HepG2 (cell line): Measurements from ENCODE around the gene BUD23. TPM values are rescaled to one million over a fixed set of nuclear protein-coding genes. Genes with fewer than 3 reads are reported as not detected.

Source experiments
- BCL6 ChIP-seq: IDR thresholded peaks from 2 replicates; pipeline ENCODE4 v1.6.1; 2016; ENCODE audit warnings: missing genetic modification reagents, missing compliant biosample characterization
- BRF2 ChIP-seq: sonication (generic); formaldehyde crosslinking; IDR thresholded peaks from 2 replicates; pipeline ENCODE4 v1.8.1; 2022; ENCODE audit warnings: mild to moderate bottlenecking, missing genetic modification reagents
- HNF1B ChIP-seq: sonication (generic); formaldehyde crosslinking; IDR thresholded peaks from 2 replicates; pipeline ENCODE4 v1.5.1; 2020; ENCODE audit warnings: mild to moderate bottlenecking, moderate library complexity, missing genetic modification reagents
- MATR3 ChIP-seq: sonication (generic); formaldehyde crosslinking; IDR thresholded peaks from 2 replicates; pipeline ENCODE4 v1.4.0; 2020; ENCODE audit warnings: missing genetic modification reagents
- MXD4 ChIP-seq: IDR thresholded peaks from 2 replicates; pipeline ENCODE4 v1.6.1; 2016; ENCODE audit warnings: mild to moderate bottlenecking, missing biosample characterization, missing genetic modification reagents
- NBN ChIP-seq: fragments of 450-650 bp; conservative IDR thresholded peaks from 2 replicates; pipeline ENCODE4 v1.6.1; 2017
- NR2F6 ChIP-seq, 2 experiments: IDR thresholded peaks; 2 replicates each; pipeline ENCODE4 v1.6.1; 2016; ENCODE audit warnings: antibody characterized with exemption in 1 of 2, mild to moderate bottlenecking in 1 of 2
- SRSF4 ChIP-seq: fragments of 200-400 bp; formaldehyde crosslinking; IDR thresholded peaks from one replicate; pipeline ENCODE4 v1.6.1; 2018; ENCODE audit warnings: mild to moderate bottlenecking, low read depth, low read length, moderate library complexity; ENCODE audit not compliant: poor library complexity, severe bottlenecking
- TEF ChIP-seq: sonication (generic); formaldehyde crosslinking; IDR thresholded peaks from 2 replicates; pipeline ENCODE4 v1.5.0; 2020; ENCODE audit warnings: missing genetic modification reagents
- UBTF ChIP-seq: sonication (generic); formaldehyde crosslinking; IDR thresholded peaks from 2 replicates; pipeline ENCODE4 v1.4.0; 2020; ENCODE audit warnings: mild to moderate bottlenecking, missing genetic modification reagents
- ZKSCAN1 ChIP-seq: fragments of 150-350 bp; IDR thresholded peaks from 2 replicates; pipeline ENCODE4 v1.6.1; 2014; ENCODE audit warnings: low read length
- ZMAT5 ChIP-seq: sonication (generic); formaldehyde crosslinking; IDR thresholded peaks from 2 replicates; pipeline ENCODE4 v1.5.0; 2020; ENCODE audit warnings: mild to moderate bottlenecking, low read depth, missing genetic modification reagents, borderline replicate concordance
- ZNF207 ChIP-seq: fragments of 450-650 bp; IDR thresholded peaks from 2 replicates; pipeline ENCODE4 v1.6.1; 2016; ENCODE audit warnings: antibody characterized with exemption, borderline replicate concordance
- ZNF318 ChIP-seq: sonication (generic); formaldehyde crosslinking; IDR thresholded peaks from 2 replicates; pipeline ENCODE4 v1.4.0; 2020; ENCODE audit warnings: mild to moderate bottlenecking, missing genetic modification reagents
- ZNF550 ChIP-seq: sonication (generic); formaldehyde crosslinking; IDR thresholded peaks from 2 replicates; pipeline ENCODE4 v1.4.0; 2020; ENCODE audit warnings: mild to moderate bottlenecking, missing genetic modification reagents, borderline replicate concordance
- ZNF672 ChIP-seq: sonication (generic); formaldehyde crosslinking; IDR thresholded peaks from 2 replicates; pipeline ENCODE4 v1.8.1; 2022; ENCODE audit warnings: missing genetic modification reagents
- polyA plus RNA-seq, 8 experiments: library from polyadenylated mRNA; depleted of rRNA in 3 of 8; stranded (reverse) in 7 of 8; unstranded in 1 of 8; fragments of >200 nt; fragmentation: Illumina TruSeq in 4 of 8; extraction: Trizol in 4 of 8; gene quantifications; 2 replicates each; pipeline versions ENCODE4 v1.2.1 to v1.2.3, GENCODE V29; 2011 to 2016; ENCODE audit warnings: low read depth in 4 of 8, missing spikeins in 1 of 8, mixed read lengths in 1 of 8; ENCODE audit not compliant: insufficient read depth in 1 of 8
- total RNA-seq, 5 experiments: library from RNA; depleted of rRNA; stranded (reverse); fragments of >200 nt; fragmentation: Illumina TruSeq; extraction: Trizol; gene quantifications; 2 replicates each; pipeline ENCODE4 v1.2.3, GENCODE V29; 2016; ENCODE audit warnings: low read depth in 1 of 5

The BUD23 gene
- total and polyA plus RNA-seq, 2 of the 13 experiments (the other 11 are each of a cell fraction or from before 2014, with no cell fraction given), result 47.5 to 54.5 TPM

- no peak for TF ChIP-seq UBTF
- TF ChIP-seq HNF1B (CRISPR knock-in tag), result 0 out of 2 replicates have a peak, but pooled peaks have one; percentile 4
- peak; percentile 95 for TF ChIP-seq NBN
- no peak for TF ChIP-seq ZNF550 (CRISPR knock-in tag)
- TF ChIP-seq ZNF672 (CRISPR knock-in tag), result no peak
- no peak for TF ChIP-seq SRSF4
- no peak for TF ChIP-seq BRF2
- TF ChIP-seq MATR3 (CRISPR knock-in tag), result no peak
- no peak for TF ChIP-seq ZMAT5
- no peak for TF ChIP-seq BCL6 (CRISPR knock-in tag)
- TF ChIP-seq ZNF318 (CRISPR knock-in tag), result no peak
- TF ChIP-seq NR2F6 (IDR thresholded peaks at IDR 0.05), result no peak
- TF ChIP-seq NR2F6 (CRISPR knock-in tag; IDR thresholded peaks at IDR 0.05), result no peak
- TF ChIP-seq ZNF207, result 0 out of 2 replicates have a peak, but pooled peaks have one; percentile 16
- TF ChIP-seq MXD4 (CRISPR knock-in tag), result no peak
- no peak for TF ChIP-seq ZKSCAN1
- TF ChIP-seq TEF (CRISPR knock-in tag), result no peak
Measured at GRCh38 chr7:73726083-73726466, 42.7 kb downstream of the BUD23 start (continued).
